GM23248 (cell line): ENCODE measurements around the gene ADCY5. TPM values are rescaled to one million over a fixed set of nuclear protein-coding genes. Genes with fewer than 3 reads are reported as not detected.

ENCODE experiments used
- DNase-seq: peaks from one replicate; pipeline ENCODE4 v3.0.0-alpha.2; 2015
- H2AFZ ChIP-seq: fragments of 200-600 bp; sonication (generic); 2 replicates; pipeline ENCODE4 v1.6.1; 2016; ENCODE audit warnings: antibody characterized with exemption
- H3F3A ChIP-seq: fragments of 200-600 bp; sonication (generic); 2 replicates; pipeline ENCODE4 v1.6.1; 2016; ENCODE audit warnings: mild to moderate bottlenecking, antibody characterized with exemption, mixed run types; ENCODE audit not compliant: insufficient read depth
- H3K27ac ChIP-seq: fragments of 200-600 bp; sonication (generic); 2 replicates; pipeline ENCODE4 v1.5.1; 2016; ENCODE audit warnings: mild to moderate bottlenecking
- H3K27me3 ChIP-seq: fragments of 200-600 bp; sonication (generic); replicated peaks from 2 replicates; pipeline ENCODE4 v1.6.1; 2016; ENCODE audit warnings: mild to moderate bottlenecking; ENCODE audit not compliant: insufficient read depth
- H3K36me3 ChIP-seq: fragments of 200-600 bp; sonication (generic); 2 replicates; pipeline ENCODE4 v1.6.1; 2016; ENCODE audit warnings: low read depth, mild to moderate bottlenecking
- H3K4me1 ChIP-seq: fragments of 200-600 bp; sonication (generic); 2 replicates; pipeline ENCODE4 v1.6.1; 2016; ENCODE audit warnings: mild to moderate bottlenecking; ENCODE audit not compliant: insufficient read depth
- H3K4me2 ChIP-seq: fragments of 200-600 bp; sonication (generic); one replicate; pipeline ENCODE4 v1.6.1; 2016; ENCODE audit warnings: mild to moderate bottlenecking; ENCODE audit not compliant: unreplicated experiment
- H3K4me3 ChIP-seq: fragments of 200-600 bp; sonication (generic); 2 replicates; pipeline ENCODE4 v1.5.1; 2016; ENCODE audit warnings: mild to moderate bottlenecking
- H3K79me2 ChIP-seq: fragments of 200-600 bp; sonication (generic); 2 replicates; pipeline ENCODE4 v1.6.1; 2016; ENCODE audit warnings: mild to moderate bottlenecking; ENCODE audit not compliant: insufficient read depth
- H3K9ac ChIP-seq: fragments of 200-600 bp; sonication (generic); 2 replicates; pipeline ENCODE4 v1.6.1; 2016; ENCODE audit warnings: mild to moderate bottlenecking
- H3K9me2 ChIP-seq: fragments of 200-600 bp; sonication (generic); 2 replicates; pipeline ENCODE4 v1.6.1; 2016; ENCODE audit warnings: mixed run types, mild to moderate bottlenecking, moderate library complexity; ENCODE audit not compliant: insufficient read depth
- H3K9me3 ChIP-seq: fragments of 200-600 bp; sonication (generic); one replicate; pipeline ENCODE4 v1.6.1; 2017; ENCODE audit warnings: low read depth
- H4K20me1 ChIP-seq: fragments of 200-600 bp; sonication (generic); 2 replicates; pipeline ENCODE4 v1.6.0; 2016; ENCODE audit not compliant: insufficient read depth
- EZH2 ChIP-seq: fragments of 200-600 bp; sonication (generic); IDR thresholded peaks from 2 replicates; pipeline ENCODE4 v1.6.1; 2018; ENCODE audit warnings: antibody characterized with exemption, mild to moderate bottlenecking; ENCODE audit not compliant: insufficient read depth, poor library complexity, severe bottlenecking
- EZH2phosphoT487 ChIP-seq: fragments of 200-600 bp; sonication (generic); IDR thresholded peaks from 2 replicates; pipeline ENCODE4 v1.6.1; 2018; ENCODE audit warnings: antibody characterized with exemption, moderate library complexity, mild to moderate bottlenecking, low read depth; ENCODE audit not compliant: insufficient read depth
- WGBS, 2 experiments: methylation state at CpG; one replicate each; pipeline ENCODE4 v1.1.6; 2015 to 2017; ENCODE audit warnings: low lambda C conversion rate in 2 of 2, low coverage in 1 of 2; ENCODE audit errors: missing lambda C conversion rate in 2 of 2; 5-methylcytosine and 5-hydroxymethylcytosine counted together
- in situ Hi-C: fragments of 300-500 bp; cut with MboI; formaldehyde crosslinking; loops from 2 replicates; pipeline ENCODE4 v1.15.0; 2020
- polyA plus RNA-seq: library from polyadenylated mRNA; unstranded; fragments of >200 nt; fragmentation: Nextera tagmentation; extraction: Ambion mirVana; gene quantifications from 2 replicates; pipeline ENCODE4 v1.2.1, GENCODE V29; 2016
- total RNA-seq: library from RNA; depleted of rRNA; stranded (reverse); fragments of >200 nt; shearing (Covaris generic); gene quantifications from 2 replicates; pipeline ENCODE4 v1.2.3, GENCODE V29; 2014

ADCY5 gene
- total and polyA plus RNA-seq, 2 experiments from 2014 or later, result 0.09 to 1.2 TPM

DNA sequence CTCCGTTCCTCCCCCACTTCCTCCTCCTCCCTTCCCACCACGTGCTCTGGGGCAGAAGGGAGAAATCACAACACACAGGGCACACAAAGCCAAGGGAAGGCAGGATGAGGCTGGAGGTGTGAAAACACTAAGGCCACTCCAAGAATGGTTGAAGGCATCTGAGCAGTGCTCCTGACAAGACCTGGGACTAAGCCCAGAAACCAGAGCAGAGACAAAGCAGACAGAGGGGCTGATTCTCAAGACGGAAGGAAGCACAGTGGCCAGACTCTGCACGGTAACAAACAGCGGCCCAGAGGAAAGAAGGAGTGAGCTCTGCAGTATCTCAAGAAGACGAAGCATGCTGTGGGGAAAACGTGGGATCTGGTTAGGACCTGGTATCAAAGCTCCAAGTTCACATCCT is 78.1 kb downstream of the ADCY5 start:
- Histone ChIP-seq H3K27ac (no peak overlapping the region), H3F3A (no peaks in the 10 kb centered on the region), H3K79me2 (no peaks in the 10 kb centered on the region), H3K27me3 (peaks cover 7% of the 10 kb centered on the region; the same call in 1 of the 2 replicates), H3K4me2 (no peak overlapping the region), H3K4me3 (no peak overlapping the region), H3K9me2 (no peaks in the 10 kb centered on the region), H4K20me1 (no peaks in the 10 kb centered on the region), H3K4me1 (no peaks in the 10 kb centered on the region), H3K36me3 (no peaks in the 10 kb centered on the region), H2AFZ (no peak overlapping the region), H3K9ac (no peak overlapping the region), H3K9me3 (no peaks in the 10 kb centered on the region)
- DNase-seq, result no peak
- in situ Hi-C loops, result no loop called here
- TF ChIP-seq EZH2, result no peak
- TF ChIP-seq EZH2phosphoT487, result no peak
- 53 to 56% methylated on average over 6 to 7 of the region's 7 CpGs for WGBS, 2 experiments

GRCh38 chr3:123369085-123369484 is 79.8 kb downstream of the ADCY5 start:
- no peak for DNase-seq
- no peaks in the 10 kb centered on the region for H3K4me1 ChIP-seq
- H3F3A ChIP-seq, result no peaks in the 10 kb centered on the region
- no peak overlapping the region for H3K4me3 ChIP-seq
- in situ Hi-C loops, result no loop called here
- no peaks in the 10 kb centered on the region for H3K9me2 ChIP-seq
- no peaks in the 10 kb centered on the region for H3K9me3 ChIP-seq
- H3K79me2 ChIP-seq, result no peaks in the 10 kb centered on the region
- no peaks in the 10 kb centered on the region for H3K36me3 ChIP-seq
- no peak overlapping the region for H2AFZ ChIP-seq
- no peaks in the 10 kb centered on the region for H4K20me1 ChIP-seq
- no peak overlapping the region for H3K9ac ChIP-seq
- no peak for TF ChIP-seq EZH2phosphoT487
- TF ChIP-seq EZH2, result no peak
- WGBS, 2 experiments, result 73 to 90% methylated on average over 3 of the region's 3 CpGs
- H3K27me3 ChIP-seq, result peaks cover 12% of the 10 kb centered on the region
- no peak overlapping the region for H3K4me2 ChIP-seq
- no peak overlapping the region for H3K27ac ChIP-seq

DNA sequence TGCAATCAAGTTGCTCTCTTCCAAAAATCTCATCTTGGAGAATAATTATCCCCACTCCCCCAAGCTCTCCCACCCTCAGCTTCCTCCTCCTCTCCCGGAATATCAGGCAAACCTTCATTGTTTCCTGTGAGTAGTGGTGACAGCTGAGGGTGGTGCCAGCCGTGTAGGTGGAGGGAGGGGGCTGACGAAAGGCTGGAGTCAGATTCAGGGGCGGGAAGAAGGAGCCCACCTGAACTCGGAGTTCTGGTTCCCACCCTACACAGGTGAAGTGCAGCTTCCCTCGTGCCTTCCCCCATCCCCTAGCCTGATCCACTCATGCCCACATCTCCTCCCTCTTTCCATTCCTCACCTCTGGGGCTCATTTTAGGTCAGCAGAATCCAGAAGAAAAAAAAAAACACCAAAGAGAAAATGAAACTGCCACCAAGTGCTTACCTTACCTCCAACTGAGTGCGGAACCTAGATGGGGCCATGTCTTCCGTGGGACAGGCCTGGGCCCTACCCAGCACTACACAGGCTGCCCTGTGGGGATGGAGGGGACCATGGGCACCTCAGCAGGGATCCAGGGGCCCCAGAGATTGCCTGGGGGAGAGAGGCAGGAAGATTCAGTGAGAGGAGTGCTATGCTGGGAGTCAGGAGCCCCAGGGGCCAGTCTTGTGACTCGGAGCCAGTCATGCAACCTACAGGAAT is 81.3 kb downstream of the ADCY5 start:
- in situ Hi-C loops, result no loop called here
- Histone ChIP-seq H3K36me3 (no peaks in the 10 kb centered on the region), H3K9me2 (no peaks in the 10 kb centered on the region), H3F3A (no peaks in the 10 kb centered on the region), H3K4me1 (no peaks in the 10 kb centered on the region), H3K79me2 (no peaks in the 10 kb centered on the region), H3K9me3 (no peaks in the 10 kb centered on the region), H3K27me3 (peaks cover 18% of the 10 kb centered on the region; the same call in 1 of the 2 replicates), H4K20me1 (no peaks in the 10 kb centered on the region), H3K4me3 (no peak overlapping the region), H3K9ac (no peak overlapping the region), H3K4me2 (no peak overlapping the region), H2AFZ (no peak overlapping the region), H3K27ac (no peak overlapping the region)
- DNase-seq, result no peak
- 59 to 64% methylated on average over 9 of the region's 9 CpGs for WGBS, 2 experiments
- TF ChIP-seq EZH2phosphoT487 (no peak), EZH2 (no peak)

GRCh38 chr3:123365450-123366143 is 83.3 kb downstream of the ADCY5 start:
- TF ChIP-seq EZH2 (no peak), EZH2phosphoT487 (no peak)
- no peaks in the 10 kb centered on the region for H3K79me2 ChIP-seq
- H3K36me3 ChIP-seq, result no peaks in the 10 kb centered on the region
- DNase-seq, result peak; percentile 30
- peaks cover 23% of the 10 kb centered on the region for H3K27me3 ChIP-seq
- 79 to 85% methylated on average over 6 of the region's 6 CpGs for WGBS, 2 experiments
- H3K9ac ChIP-seq, result no peak overlapping the region
- H3K4me1 ChIP-seq, result no peaks in the 10 kb centered on the region
- H2AFZ ChIP-seq, result no peak overlapping the region
- H3F3A ChIP-seq, result no peaks in the 10 kb centered on the region
- no peak overlapping the region for H3K27ac ChIP-seq
- in situ Hi-C loops, result no loop called here
- H3K4me3 ChIP-seq, result no peak overlapping the region
- no peaks in the 10 kb centered on the region for H3K9me2 ChIP-seq
- no peaks in the 10 kb centered on the region for H4K20me1 ChIP-seq
- H3K4me2 ChIP-seq, result no peak overlapping the region
- no peaks in the 10 kb centered on the region for H3K9me3 ChIP-seq
